DMS153 (cell line): Measurements from ENCODE around the gene IL21R.
"Not testable (repeated sequence)": the region's sequence is repeated elsewhere in the genome, so short reads cannot be mapped to it uniquely, and the experiment has no call there.

Experiments used
- DNase-seq: peaks from one replicate; lab custom pipeline; 2025; lab: John Stamatoyannopoulos, UW

IL21R gene

GRCh38 chr16:27446721-27447120 lies 44.7 kb downstream of the IL21R start:
- DNase-seq, result no peak

- DNase-seq, result no peak
Measured at GRCh38 chr16:27447301-27447700, 45.3 kb downstream of the IL21R start.

GRCh38 chr16:27448532-27449433 lies 46.8 kb downstream of the IL21R start:
- DNase-seq, result no peak

GRCh38 chr16:27449434-27450195 lies 47.6 kb downstream of the IL21R start:
- DNase-seq, result no peak

- DNase-seq, result no peak
Measured at GRCh38 chr16:27450196-27450549, 48.2 kb downstream of the IL21R start.

GRCh38 chr16:27452569-27453493 lies 50.9 kb downstream of the IL21R start:
- DNase-seq, result no peak

- no peak for DNase-seq
Measured at GRCh38 chr16:27453494-27453825, 51.5 kb downstream of the IL21R start.

GRCh38 chr16:27455700-27456099 lies 53.7 kb downstream of the IL21R start:
- DNase-seq, result no peak

GRCh38 chr16:27457605-27457900 lies 55.6 kb downstream of the IL21R start:
- DNase-seq, result not testable (repeated sequence)

GRCh38 chr16:27458258-27458657 lies 56.3 kb downstream of the IL21R start:
- DNase-seq, result no peak

- no peak for DNase-seq
Measured at GRCh38 chr16:27458987-27459688, 57.2 kb downstream of the IL21R start.

GRCh38 chr16:27460213-27460612 lies 58.2 kb downstream of the IL21R start:
- DNase-seq, result no peak

GRCh38 chr16:27460663-27461482 lies 58.9 kb downstream of the IL21R start:
- no peak for DNase-seq

- no peak for DNase-seq
Measured at GRCh38 chr16:27461483-27462171, 59.7 kb downstream of the IL21R start.

- no peak for DNase-seq
Measured at GRCh38 chr16:27462200-27462845, 60.3 kb downstream of the IL21R start.

- no peak for DNase-seq
Measured at GRCh38 chr16:27462846-27463682, 61.1 kb downstream of the IL21R start.

- no peak for DNase-seq
Measured at GRCh38 chr16:27463741-27464591, 62.0 kb downstream of the IL21R start.
